ENCODE results near the gene CCNB1IP1.

CCNB1IP1 gene

GRCh38 chr14:20332431-20332787, 670 bp downstream of the CCNB1IP1 start:
- peak overlapping the region; percentile 82 for H3K27ac ChIP-seq
- TF ChIP-seq CTCF (conservative IDR thresholded peaks at IDR 0.05) = 0 out of 2 replicates have a peak, but pooled peaks have one; percentile 5

- TF ChIP-seq CTCF (conservative IDR thresholded peaks at IDR 0.05) = no peak
- peak overlapping the region; percentile 20; the same call in 1 of the 2 replicates for H3K27ac ChIP-seq
Measured at GRCh38 chr14:20331053-20331613, 1.9 kb downstream of the CCNB1IP1 start.

GRCh38 chr14:20329355-20329754, 3.7 kb downstream of the CCNB1IP1 start:
- no peak for TF ChIP-seq CTCF (conservative IDR thresholded peaks at IDR 0.05)
- no peak overlapping the region; the same call in 1 of the 2 replicates for H3K27ac ChIP-seq

GRCh38 chr14:20328705-20329104, 4.4 kb downstream of the CCNB1IP1 start:
- H3K27ac ChIP-seq = no peak overlapping the region; the same call in 1 of the 2 replicates
- no peak for TF ChIP-seq CTCF (conservative IDR thresholded peaks at IDR 0.05)

GRCh38 chr14:20327005-20327869, 5.8 kb downstream of the CCNB1IP1 start:
- H3K27ac ChIP-seq = 0 out of 2 replicates have a peak overlapping the region, but pooled peaks have one; percentile 10
- peak; percentile 81 for TF ChIP-seq CTCF (conservative IDR thresholded peaks at IDR 0.05)

GRCh38 chr14:20317720-20318119, 15.4 kb downstream of the CCNB1IP1 start:
- H3K27ac ChIP-seq = no peak overlapping the region

More at GRCh38 chr14:20317720-20318119, 15.4 kb downstream of the CCNB1IP1 start:
- TF ChIP-seq CTCF (conservative IDR thresholded peaks at IDR 0.05) = no peak

Data from VCaP (cell line).